CD14-positive monocyte (primary cell): ENCODE data around the gene CGB8. TPM values are rescaled to one million over a fixed set of nuclear protein-coding genes. Genes with fewer than 3 reads are reported as not detected.

Experiments
- DNase-seq, 3 donors: peaks; one replicate each; pipeline ENCODE4 v3.0.0-alpha.2; 2011 to 2022
- H2AFZ ChIP-seq: 2 replicates; pipeline ENCODE4 v1.6.0; 2012; ENCODE audit warnings: mild to moderate bottlenecking, low read depth, low read length, inconsistent platforms; ENCODE audit not compliant: insufficient read depth, poor library complexity, severe bottlenecking
- H3K27ac ChIP-seq, 2 donors: 1 replicate in 1 of 2; 2 replicates in 1 of 2; pipeline ENCODE4 v1.5.1; 2012 to 2013; ENCODE audit warnings: low read length in 2 of 2, control low read depth in 1 of 2, inconsistent platforms in 1 of 2, low read depth in 1 of 2, mild to moderate bottlenecking in 1 of 2
- H3K27me3 ChIP-seq, 2 donors: one replicate each; pipeline versions ENCODE4 v1.6.0 to v1.6.1; 2011 to 2013; ENCODE audit warnings: low read length in 2 of 2; ENCODE audit not compliant: control insufficient read depth in 2 of 2, insufficient read depth in 2 of 2
- H3K36me3 ChIP-seq, 2 donors: replicated peaks in 1 of 2; 1 replicate in 1 of 2; 2 replicates in 1 of 2; pipeline versions ENCODE4 v1.5.1 to v1.6.1; 2012 to 2013; ENCODE audit warnings: low read length in 2 of 2, control low read depth in 1 of 2, inconsistent platforms in 1 of 2, mild to moderate bottlenecking in 1 of 2; ENCODE audit not compliant: insufficient read depth in 2 of 2, control insufficient read depth in 1 of 2
- H3K4me1 ChIP-seq, 2 donors: 1 replicate in 1 of 2; 2 replicates in 1 of 2; pipeline versions ENCODE4 v1.5.1 to v1.6.1; 2012 to 2013; ENCODE audit warnings: low read length in 2 of 2, control low read depth in 1 of 2, inconsistent platforms in 1 of 2, mild to moderate bottlenecking in 1 of 2, moderate library complexity in 1 of 2; ENCODE audit not compliant: insufficient read depth in 2 of 2, control insufficient read depth in 1 of 2
- H3K4me2 ChIP-seq: replicated peaks from 2 replicates; pipeline ENCODE3; 2012; ENCODE audit warnings: low read length, moderate library complexity, mild to moderate bottlenecking; ENCODE audit not compliant: poor library complexity, severe bottlenecking; ENCODE audit errors: extremely low read depth
- H3K4me3 ChIP-seq, 3 experiments: fragments of 200-600 bp in 1 of 3; sonication (generic) in 1 of 3; replicated peaks in 1 of 3; 1 replicate in 2 of 3; 2 replicates in 1 of 3; pipeline ENCODE4 v1.5.1; 2011 to 2013; ENCODE audit warnings: low read length in 3 of 3, mild to moderate bottlenecking in 3 of 3, control low read depth in 2 of 3, low read depth in 2 of 3, inconsistent platforms in 1 of 3, moderate library complexity in 1 of 3
- H3K79me2 ChIP-seq: 2 replicates; pipeline ENCODE4 v1.6.0; 2012; ENCODE audit warnings: mild to moderate bottlenecking, control low read depth, inconsistent platforms, low read length, moderate library complexity; ENCODE audit not compliant: insufficient read depth
- H3K9ac ChIP-seq: 2 replicates; pipeline ENCODE4 v1.6.0; 2017; ENCODE audit warnings: low read length, mild to moderate bottlenecking; ENCODE audit not compliant: insufficient read depth, poor library complexity, severe bottlenecking
- H3K9me3 ChIP-seq, 2 donors: replicated peaks in 1 of 2; 1 replicate in 1 of 2; 2 replicates in 1 of 2; pipeline versions ENCODE4 v1.5.1 to v1.6.1; 2012 to 2013; ENCODE audit warnings: low read length in 2 of 2, control low read depth in 1 of 2; ENCODE audit not compliant: control insufficient read depth in 1 of 2, insufficient read depth in 1 of 2
- H4K20me1 ChIP-seq: 2 replicates; pipeline ENCODE4 v1.6.0; 2012; ENCODE audit warnings: mild to moderate bottlenecking, low read length, control low read depth, moderate library complexity; ENCODE audit not compliant: insufficient read depth
- H3K27ac Mint-ChIP-seq, 7 donors: one replicate each; pipeline ENCODE4 v1.8.0; 2020; ENCODE audit warnings: mild to moderate bottlenecking in 7 of 7, mixed read lengths in 7 of 7, moderate library complexity in 6 of 7, inconsistent platforms in 2 of 7
- H3K27me3 Mint-ChIP-seq, 3 donors: one replicate each; pipeline ENCODE4 v1.8.0; 2021 to 2022; ENCODE audit warnings: low read depth in 3 of 3, mild to moderate bottlenecking in 3 of 3, mixed read lengths in 3 of 3, moderate library complexity in 3 of 3, inconsistent platforms in 1 of 3
- H3K36me3 Mint-ChIP-seq, 2 donors: one replicate each; pipeline ENCODE4 v1.8.0; 2020; ENCODE audit warnings: mixed read lengths in 2 of 2, inconsistent platforms in 1 of 2, mild to moderate bottlenecking in 1 of 2
- H3K4me1 Mint-ChIP-seq: one replicate; pipeline ENCODE4 v1.8.0; 2020; ENCODE audit warnings: mild to moderate bottlenecking, mixed read lengths
- H3K4me3 Mint-ChIP-seq, 2 donors: one replicate each; pipeline ENCODE4 v1.8.0; 2020; ENCODE audit warnings: mild to moderate bottlenecking in 2 of 2, mixed read lengths in 2 of 2, moderate library complexity in 1 of 2
- H3K9me3 Mint-ChIP-seq, 7 donors: one replicate each; pipeline ENCODE4 v1.8.0; 2020 to 2022; ENCODE audit warnings: mixed read lengths in 7 of 7, mild to moderate bottlenecking in 6 of 7, moderate library complexity in 6 of 7, inconsistent platforms in 2 of 7
- WGBS: methylation state at CpG from one replicate; pipeline ENCODE4 v1.1.5; 2013; ENCODE audit warnings: missing lambda C conversion rate; ENCODE audit not compliant: insufficient coverage; 5-methylcytosine and 5-hydroxymethylcytosine counted together
- intact Hi-C, 2 donors: fragments of 100-400 bp; cut with micrococcal nuclease; formaldehyde crosslinking; loops; one replicate each; pipeline versions ENCODE4 v1.15.0 to v1.15.1; 2023
- polyA plus RNA-seq, 3 donors: library from polyadenylated mRNA; depleted of rRNA in 1 of 3; unstranded in 2 of 3; stranded (reverse) in 1 of 3; fragments of 300-500 nt in 2 of 3; fragments of >200 nt in 1 of 3; fragmentation: Illumina TruSeq in 2 of 3; gene quantifications; 1 replicate in 2 of 3; 2 replicates in 1 of 3; pipeline ENCODE4 v1.2.3, GENCODE V29; 2012 to 2021
- TF ChIP-seq, protein P1 (sequence below): fragments of 200-600 bp; IDR thresholded peaks from one replicate; pipeline ENCODE4 v1.8.0; 2022; ENCODE audit warnings: antibody characterized with exemption, mild to moderate bottlenecking

The CGB8 gene
- polyA plus RNA-seq, 3 donors, result not detected

DNA sequence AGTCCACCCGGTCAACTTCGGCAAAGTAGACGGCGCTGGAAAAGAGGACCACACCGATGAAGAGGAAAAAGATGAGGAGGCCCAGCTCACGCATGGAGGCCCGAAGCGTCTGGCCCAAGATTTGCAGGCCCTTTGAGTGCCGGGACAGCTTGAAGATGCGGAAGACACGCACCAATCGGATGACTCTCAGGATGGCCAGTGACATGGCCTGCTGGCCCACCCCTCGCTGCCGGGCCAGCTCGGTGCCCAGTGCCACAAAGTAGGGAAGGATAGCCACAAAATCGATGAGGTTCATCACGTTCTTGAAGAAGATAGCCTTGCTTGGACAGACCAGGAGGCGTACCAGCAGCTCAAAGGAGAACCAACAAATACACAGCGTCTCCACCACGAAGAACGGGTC lies 21.5 kb upstream of the CGB8 start:
- H3K27me3 ChIP-seq, result peaks cover 27 to 80% of the 10 kb centered on the region in 2 donors
- no peaks in the 10 kb centered on the region for H3K79me2 ChIP-seq
- no peak overlapping the region for H3K9ac ChIP-seq
- peak overlapping the region in 1 of 2 donors; percentile 52 for H3K4me3 Mint-ChIP-seq
- no peak overlapping the region for H3K4me2 ChIP-seq
- whole genome bisulfite sequencing, result 97% methylated on average over 19 of the region's 21 CpGs
- H3K9me3 Mint-ChIP-seq, result peaks cover 0 to 33% (median 17%) of the 10 kb centered on the region in 7 donors
- H2AFZ ChIP-seq, result no peak overlapping the region
- H3K9me3 ChIP-seq, result peaks cover 0 to 7% of the 10 kb centered on the region in 2 donors
- TF ChIP-seq, protein P1, sequence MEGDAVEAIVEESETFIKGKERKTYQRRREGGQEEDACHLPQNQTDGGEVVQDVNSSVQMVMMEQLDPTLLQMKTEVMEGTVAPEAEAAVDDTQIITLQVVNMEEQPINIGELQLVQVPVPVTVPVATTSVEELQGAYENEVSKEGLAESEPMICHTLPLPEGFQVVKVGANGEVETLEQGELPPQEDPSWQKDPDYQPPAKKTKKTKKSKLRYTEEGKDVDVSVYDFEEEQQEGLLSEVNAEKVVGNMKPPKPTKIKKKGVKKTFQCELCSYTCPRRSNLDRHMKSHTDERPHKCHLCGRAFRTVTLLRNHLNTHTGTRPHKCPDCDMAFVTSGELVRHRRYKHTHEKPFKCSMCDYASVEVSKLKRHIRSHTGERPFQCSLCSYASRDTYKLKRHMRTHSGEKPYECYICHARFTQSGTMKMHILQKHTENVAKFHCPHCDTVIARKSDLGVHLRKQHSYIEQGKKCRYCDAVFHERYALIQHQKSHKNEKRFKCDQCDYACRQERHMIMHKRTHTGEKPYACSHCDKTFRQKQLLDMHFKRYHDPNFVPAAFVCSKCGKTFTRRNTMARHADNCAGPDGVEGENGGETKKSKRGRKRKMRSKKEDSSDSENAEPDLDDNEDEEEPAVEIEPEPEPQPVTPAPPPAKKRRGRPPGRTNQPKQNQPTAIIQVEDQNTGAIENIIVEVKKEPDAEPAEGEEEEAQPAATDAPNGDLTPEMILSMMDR, result no peak
- H3K36me3 ChIP-seq, result no peaks in the 10 kb centered on the region
- no peaks in the 10 kb centered on the region for H4K20me1 ChIP-seq
- peaks cover 3 to 8% of the 10 kb centered on the region in 2 donors for H3K36me3 Mint-ChIP-seq
- peaks cover 11% of the 10 kb centered on the region for H3K4me1 Mint-ChIP-seq
- H3K27me3 Mint-ChIP-seq, result peaks cover 74 to 86% (median 78%) of the 10 kb centered on the region in 3 donors
- H3K27ac ChIP-seq, result no peak overlapping the region
- H3K4me1 ChIP-seq, result no peaks in the 10 kb centered on the region
- intact Hi-C loops, result no loop called here
- H3K4me3 ChIP-seq, result no peak overlapping the region
- no peak overlapping the region for H3K27ac Mint-ChIP-seq
- no peak for DNase-seq

DNA sequence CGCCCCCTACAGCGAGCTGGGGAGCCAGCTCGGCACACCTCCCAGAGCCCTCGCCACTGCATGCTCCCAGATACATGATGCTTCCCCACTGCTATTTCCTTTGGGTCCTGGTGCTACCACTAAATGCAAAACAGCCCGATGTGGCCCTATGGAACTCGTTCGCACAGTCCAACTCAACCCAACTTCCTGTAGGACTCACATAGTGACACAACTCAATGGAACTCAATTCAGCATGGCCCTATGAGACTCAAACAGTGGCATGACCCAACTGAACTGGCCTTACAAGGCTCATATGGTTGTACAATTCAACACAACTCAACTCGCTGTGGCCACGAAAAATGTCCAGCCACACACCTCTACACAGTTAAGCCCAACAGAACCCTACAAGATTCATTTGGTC lies 20.1 kb upstream of the CGB8 start:
- peaks cover 3 to 8% of the 10 kb centered on the region in 2 donors for H3K36me3 Mint-ChIP-seq
- no peaks in the 10 kb centered on the region for H4K20me1 ChIP-seq
- H3K79me2 ChIP-seq, result no peaks in the 10 kb centered on the region
- no peak overlapping the region for H3K4me3 ChIP-seq
- no peak overlapping the region for H3K4me3 Mint-ChIP-seq
- TF ChIP-seq, protein P1, result no peak
- peaks cover 0 to 7% of the 10 kb centered on the region in 2 donors for H3K9me3 ChIP-seq
- no peak overlapping the region for H3K9ac ChIP-seq
- peaks cover 0 to 36% (median 17%) of the 10 kb centered on the region in 7 donors for H3K9me3 Mint-ChIP-seq
- H3K27ac Mint-ChIP-seq, result no peak overlapping the region
- H3K27me3 ChIP-seq, result peaks cover 36 to 88% of the 10 kb centered on the region in 2 donors
- no peak overlapping the region for H3K4me2 ChIP-seq
- DNase-seq, result no peak
- intact Hi-C loops, result no loop called here
- H2AFZ ChIP-seq, result no peak overlapping the region
- WGBS, result 91% methylated on average over 9 of the region's 9 CpGs
- peaks cover 81 to 92% (median 84%) of the 10 kb centered on the region in 3 donors for H3K27me3 Mint-ChIP-seq
- H3K4me1 Mint-ChIP-seq, result peaks cover 10% of the 10 kb centered on the region
- no peaks in the 10 kb centered on the region for H3K4me1 ChIP-seq
- no peak overlapping the region for H3K27ac ChIP-seq
- no peaks in the 10 kb centered on the region for H3K36me3 ChIP-seq
